ENCODE results near the gene CXCR3. TPM values are rescaled to one million over a fixed set of nuclear protein-coding genes. Genes with fewer than 3 reads are reported as not detected.
A peak's percentile ranks its signal among the peaks of the same experiment; 100 is the strongest.

Gene CXCR3
- total and polyA plus RNA-seq, 11 donors = 0.11 to 2.6 (median 0.29) TPM; not detected in 6

GRCh38 chrX:71609095-71609750 lies 9.1 kb downstream of the CXCR3 start:
- Histone ChIP-seq H3K4me3 (no peak overlapping the region), H3K27ac (no peak overlapping the region), H3K36me3 (peaks cover 0 to 82% (median 71%) of the 10 kb centered on the region in 9 donors), H3K9me3 (no peaks in the 10 kb centered on the region), H3K27me3 (no peaks in the 10 kb centered on the region), H3K4me1 (peaks cover 0 to 18% (median 0%) of the 10 kb centered on the region in 12 donors)
- 76 to 91% (median 85%) methylated on average over 3 of the region's 3 CpGs for WGBS, 4 donors
- no peak for ATAC-seq
- intact Hi-C loops (cut with DNase I) = no loop called here
- no peak for DNase-seq
- no peak for TF ChIP-seq POLR2A (IDR thresholded peaks at IDR 0.05)
- TF ChIP-seq, protein P1, sequence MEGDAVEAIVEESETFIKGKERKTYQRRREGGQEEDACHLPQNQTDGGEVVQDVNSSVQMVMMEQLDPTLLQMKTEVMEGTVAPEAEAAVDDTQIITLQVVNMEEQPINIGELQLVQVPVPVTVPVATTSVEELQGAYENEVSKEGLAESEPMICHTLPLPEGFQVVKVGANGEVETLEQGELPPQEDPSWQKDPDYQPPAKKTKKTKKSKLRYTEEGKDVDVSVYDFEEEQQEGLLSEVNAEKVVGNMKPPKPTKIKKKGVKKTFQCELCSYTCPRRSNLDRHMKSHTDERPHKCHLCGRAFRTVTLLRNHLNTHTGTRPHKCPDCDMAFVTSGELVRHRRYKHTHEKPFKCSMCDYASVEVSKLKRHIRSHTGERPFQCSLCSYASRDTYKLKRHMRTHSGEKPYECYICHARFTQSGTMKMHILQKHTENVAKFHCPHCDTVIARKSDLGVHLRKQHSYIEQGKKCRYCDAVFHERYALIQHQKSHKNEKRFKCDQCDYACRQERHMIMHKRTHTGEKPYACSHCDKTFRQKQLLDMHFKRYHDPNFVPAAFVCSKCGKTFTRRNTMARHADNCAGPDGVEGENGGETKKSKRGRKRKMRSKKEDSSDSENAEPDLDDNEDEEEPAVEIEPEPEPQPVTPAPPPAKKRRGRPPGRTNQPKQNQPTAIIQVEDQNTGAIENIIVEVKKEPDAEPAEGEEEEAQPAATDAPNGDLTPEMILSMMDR (IDR thresholded peaks at IDR 0.05) = no peak

DNA sequence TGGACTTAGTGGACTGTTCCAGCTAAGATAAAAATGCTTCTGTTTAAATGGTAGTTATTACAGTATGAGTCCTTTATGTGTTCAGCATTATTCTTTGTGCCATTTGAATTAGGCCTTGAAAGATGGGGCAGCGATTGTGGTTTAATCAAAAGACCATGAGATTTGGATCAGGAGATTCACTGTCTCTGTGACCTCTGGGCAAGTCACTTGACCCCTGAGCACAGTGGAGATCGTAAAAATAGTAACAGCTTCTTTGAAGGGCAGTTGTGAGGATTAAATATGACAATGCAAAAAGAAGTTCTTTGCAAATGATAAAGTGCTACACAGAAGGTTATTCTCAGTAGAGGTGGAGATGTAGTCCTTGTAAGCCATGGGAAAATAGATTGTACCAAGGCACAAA lies 10.8 kb downstream of the CXCR3 start:
- 67 to 70% (median 69%) methylated on average over 2 of the region's 2 CpGs for WGBS, 4 donors
- peaks cover 0 to 18% (median 0%) of the 10 kb centered on the region in 12 donors for H3K4me1 ChIP-seq
- DNase-seq (no peak), ATAC-seq (no peak)
- H3K27ac ChIP-seq = peak overlapping the region in 2 of 12 donors; percentile 14 to 56
- H3K9me3 ChIP-seq = peaks cover 0 to 8% (median 0%) of the 10 kb centered on the region in 12 donors
- TF ChIP-seq, protein P1 (IDR thresholded peaks at IDR 0.05) = no peak
- no peak for TF ChIP-seq POLR2A (IDR thresholded peaks at IDR 0.05)
- H3K4me3 ChIP-seq = no peak overlapping the region
- peaks cover 0 to 75% (median 64%) of the 10 kb centered on the region in 9 donors for H3K36me3 ChIP-seq
- intact Hi-C loops (cut with DNase I) = no loop called here
- H3K27me3 ChIP-seq = no peaks in the 10 kb centered on the region

GRCh38 chrX:71606536-71607216 lies 11.6 kb downstream of the CXCR3 start:
- peak overlapping the region in 1 of 12 donors; percentile 56 for H3K27ac ChIP-seq
- ATAC-seq = peak in 1 of 4 donors; percentile 18
- WGBS, 4 donors = 42 to 53% (median 52%) methylated on average over 9 of the region's 9 CpGs
- no peak overlapping the region for H3K4me3 ChIP-seq
- peaks cover 0 to 18% (median 0%) of the 10 kb centered on the region in 12 donors for H3K4me1 ChIP-seq
- peaks cover 0 to 77% (median 60%) of the 10 kb centered on the region in 9 donors for H3K36me3 ChIP-seq
- no peaks in the 10 kb centered on the region for H3K27me3 ChIP-seq
- no peak for DNase-seq
- intact Hi-C loops (cut with DNase I) = no loop called here
- no peak for TF ChIP-seq POLR2A (IDR thresholded peaks at IDR 0.05)
- TF ChIP-seq, protein P1 (IDR thresholded peaks at IDR 0.05) = no peak
- H3K9me3 ChIP-seq = peaks cover 0 to 8% (median 0%) of the 10 kb centered on the region in 12 donors

Measured in heart left ventricle (tissue), 16 donors.